CD14-positive monocyte (primary cell): ENCODE measurements around the gene ZDHHC24. TPM values are rescaled to one million over a fixed set of nuclear protein-coding genes. Genes with fewer than 3 reads are reported as not detected.
A peak's percentile ranks its signal among the peaks of the same experiment; 100 is the strongest.

Experiments
- DNase-seq, 3 donors: peaks; one replicate each; pipeline ENCODE4 v3.0.0-alpha.2; 2011 to 2022
- H2AFZ ChIP-seq: 2 replicates; pipeline ENCODE4 v1.6.0; 2012; ENCODE audit warnings: mild to moderate bottlenecking, low read depth, low read length, inconsistent platforms; ENCODE audit not compliant: insufficient read depth, poor library complexity, severe bottlenecking
- H3K27ac ChIP-seq, 2 donors: 1 replicate in 1 of 2; 2 replicates in 1 of 2; pipeline ENCODE4 v1.5.1; 2012 to 2013; ENCODE audit warnings: low read length in 2 of 2, control low read depth in 1 of 2, inconsistent platforms in 1 of 2, low read depth in 1 of 2, mild to moderate bottlenecking in 1 of 2
- H3K27me3 ChIP-seq, 2 donors: one replicate each; pipeline versions ENCODE4 v1.6.0 to v1.6.1; 2011 to 2013; ENCODE audit warnings: low read length in 2 of 2; ENCODE audit not compliant: control insufficient read depth in 2 of 2, insufficient read depth in 2 of 2
- H3K36me3 ChIP-seq, 2 donors: replicated peaks in 1 of 2; 1 replicate in 1 of 2; 2 replicates in 1 of 2; pipeline versions ENCODE4 v1.5.1 to v1.6.1; 2012 to 2013; ENCODE audit warnings: low read length in 2 of 2, control low read depth in 1 of 2, inconsistent platforms in 1 of 2, mild to moderate bottlenecking in 1 of 2; ENCODE audit not compliant: insufficient read depth in 2 of 2, control insufficient read depth in 1 of 2
- H3K4me1 ChIP-seq, 2 donors: 1 replicate in 1 of 2; 2 replicates in 1 of 2; pipeline versions ENCODE4 v1.5.1 to v1.6.1; 2012 to 2013; ENCODE audit warnings: low read length in 2 of 2, control low read depth in 1 of 2, inconsistent platforms in 1 of 2, mild to moderate bottlenecking in 1 of 2, moderate library complexity in 1 of 2; ENCODE audit not compliant: insufficient read depth in 2 of 2, control insufficient read depth in 1 of 2
- H3K4me2 ChIP-seq: replicated peaks from 2 replicates; pipeline ENCODE3; 2012; ENCODE audit warnings: low read length, moderate library complexity, mild to moderate bottlenecking; ENCODE audit not compliant: poor library complexity, severe bottlenecking; ENCODE audit errors: extremely low read depth
- H3K4me3 ChIP-seq, 3 experiments: fragments of 200-600 bp in 1 of 3; sonication (generic) in 1 of 3; replicated peaks in 1 of 3; 1 replicate in 2 of 3; 2 replicates in 1 of 3; pipeline ENCODE4 v1.5.1; 2011 to 2013; ENCODE audit warnings: low read length in 3 of 3, mild to moderate bottlenecking in 3 of 3, control low read depth in 2 of 3, low read depth in 2 of 3, inconsistent platforms in 1 of 3, moderate library complexity in 1 of 3
- H3K79me2 ChIP-seq: 2 replicates; pipeline ENCODE4 v1.6.0; 2012; ENCODE audit warnings: mild to moderate bottlenecking, control low read depth, inconsistent platforms, low read length, moderate library complexity; ENCODE audit not compliant: insufficient read depth
- H3K9ac ChIP-seq: 2 replicates; pipeline ENCODE4 v1.6.0; 2017; ENCODE audit warnings: low read length, mild to moderate bottlenecking; ENCODE audit not compliant: insufficient read depth, poor library complexity, severe bottlenecking
- H3K9me3 ChIP-seq, 2 donors: replicated peaks in 1 of 2; 1 replicate in 1 of 2; 2 replicates in 1 of 2; pipeline versions ENCODE4 v1.5.1 to v1.6.1; 2012 to 2013; ENCODE audit warnings: low read length in 2 of 2, control low read depth in 1 of 2; ENCODE audit not compliant: control insufficient read depth in 1 of 2, insufficient read depth in 1 of 2
- H4K20me1 ChIP-seq: 2 replicates; pipeline ENCODE4 v1.6.0; 2012; ENCODE audit warnings: mild to moderate bottlenecking, low read length, control low read depth, moderate library complexity; ENCODE audit not compliant: insufficient read depth
- H3K27ac Mint-ChIP-seq, 7 donors: one replicate each; pipeline ENCODE4 v1.8.0; 2020; ENCODE audit warnings: mild to moderate bottlenecking in 7 of 7, mixed read lengths in 7 of 7, moderate library complexity in 6 of 7, inconsistent platforms in 2 of 7
- H3K27me3 Mint-ChIP-seq, 3 donors: one replicate each; pipeline ENCODE4 v1.8.0; 2021 to 2022; ENCODE audit warnings: low read depth in 3 of 3, mild to moderate bottlenecking in 3 of 3, mixed read lengths in 3 of 3, moderate library complexity in 3 of 3, inconsistent platforms in 1 of 3
- H3K36me3 Mint-ChIP-seq, 2 donors: one replicate each; pipeline ENCODE4 v1.8.0; 2020; ENCODE audit warnings: mixed read lengths in 2 of 2, inconsistent platforms in 1 of 2, mild to moderate bottlenecking in 1 of 2
- H3K4me1 Mint-ChIP-seq: one replicate; pipeline ENCODE4 v1.8.0; 2020; ENCODE audit warnings: mild to moderate bottlenecking, mixed read lengths
- H3K4me3 Mint-ChIP-seq, 2 donors: one replicate each; pipeline ENCODE4 v1.8.0; 2020; ENCODE audit warnings: mild to moderate bottlenecking in 2 of 2, mixed read lengths in 2 of 2, moderate library complexity in 1 of 2
- H3K9me3 Mint-ChIP-seq, 7 donors: one replicate each; pipeline ENCODE4 v1.8.0; 2020 to 2022; ENCODE audit warnings: mixed read lengths in 7 of 7, mild to moderate bottlenecking in 6 of 7, moderate library complexity in 6 of 7, inconsistent platforms in 2 of 7
- WGBS: methylation state at CpG from one replicate; pipeline ENCODE4 v1.1.5; 2013; ENCODE audit warnings: missing lambda C conversion rate; ENCODE audit not compliant: insufficient coverage; 5-methylcytosine and 5-hydroxymethylcytosine counted together
- intact Hi-C, 2 donors: fragments of 100-400 bp; cut with micrococcal nuclease; formaldehyde crosslinking; loops; one replicate each; pipeline versions ENCODE4 v1.15.0 to v1.15.1; 2023
- polyA plus RNA-seq, 3 donors: library from polyadenylated mRNA; depleted of rRNA in 1 of 3; unstranded in 2 of 3; stranded (reverse) in 1 of 3; fragments of 300-500 nt in 2 of 3; fragments of >200 nt in 1 of 3; fragmentation: Illumina TruSeq in 2 of 3; gene quantifications; 1 replicate in 2 of 3; 2 replicates in 1 of 3; pipeline ENCODE4 v1.2.3, GENCODE V29; 2012 to 2021
- TF ChIP-seq, protein P1 (sequence below): fragments of 200-600 bp; IDR thresholded peaks from one replicate; pipeline ENCODE4 v1.8.0; 2022; ENCODE audit warnings: antibody characterized with exemption, mild to moderate bottlenecking

ZDHHC24 gene
- polyA plus RNA-seq, 3 donors, result 10.9 to 14.0 (median 11.9) TPM

DNA sequence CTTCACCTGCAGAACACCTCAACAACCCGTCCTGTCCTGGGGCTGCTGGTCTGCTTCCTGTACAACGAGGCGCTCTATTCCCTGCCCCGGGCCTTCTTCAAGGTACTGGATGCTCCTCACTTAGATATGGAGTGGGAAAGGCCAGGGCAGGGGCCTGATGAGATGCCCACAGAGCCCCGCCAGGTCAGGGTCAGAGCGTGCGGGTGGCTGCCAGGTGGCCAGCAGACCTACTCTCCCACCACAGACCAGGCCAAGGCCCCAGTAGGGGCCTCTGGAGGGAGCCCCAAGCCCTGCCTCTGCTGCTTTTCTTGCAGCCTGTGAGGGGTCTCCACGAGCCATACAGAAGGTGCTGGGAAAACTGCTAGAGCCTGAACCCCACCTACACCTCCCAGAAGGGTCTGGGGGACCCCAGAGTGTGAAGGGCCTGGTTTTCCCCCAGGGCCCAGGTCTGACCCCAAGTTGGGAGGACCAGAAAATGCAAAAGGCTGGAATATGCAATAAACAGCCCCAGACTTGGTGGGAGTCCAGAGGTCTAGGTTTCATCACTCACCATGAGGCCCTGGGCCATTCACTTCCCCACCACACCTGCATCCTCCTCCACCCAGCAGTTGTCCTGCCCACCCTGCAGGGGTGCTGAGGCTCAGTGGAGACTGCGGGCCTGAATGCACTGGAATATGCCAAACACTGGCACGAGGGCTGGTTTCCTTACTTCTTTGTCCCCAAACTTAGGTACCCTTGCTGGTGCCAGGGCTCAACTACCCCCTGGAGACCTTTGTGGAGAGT is 14.7 kb downstream of the ZDHHC24 start:
- Mint-ChIP-seq H3K36me3 (peaks cover 28 to 39% of the 10 kb centered on the region in 2 donors), H3K4me1 (peaks cover 2% of the 10 kb centered on the region), H3K9me3 (peaks cover 0 to 3% (median 0%) of the 10 kb centered on the region in 7 donors), H3K4me3 (no peak overlapping the region), H3K27me3 (no peaks in the 10 kb centered on the region), H3K27ac (peak overlapping the region in 1 of 7 donors; percentile 21)
- H3K27me3 ChIP-seq, result no peaks in the 10 kb centered on the region
- no peak overlapping the region for H3K9ac ChIP-seq
- no peak overlapping the region for H3K4me3 ChIP-seq
- no peak for DNase-seq
- H3K79me2 ChIP-seq, result no peaks in the 10 kb centered on the region
- H3K9me3 ChIP-seq, result no peaks in the 10 kb centered on the region
- no peaks in the 10 kb centered on the region for H4K20me1 ChIP-seq
- H3K27ac ChIP-seq, result no peak overlapping the region
- 98% methylated on average over 6 of the region's 10 CpGs for WGBS
- H3K4me2 ChIP-seq, result no peak overlapping the region
- intact Hi-C loops, result no loop called here
- H2AFZ ChIP-seq, result no peak overlapping the region
- H3K4me1 ChIP-seq, result no peaks in the 10 kb centered on the region
- peaks cover 10 to 27% of the 10 kb centered on the region in 2 donors for H3K36me3 ChIP-seq
- TF ChIP-seq, protein P1, sequence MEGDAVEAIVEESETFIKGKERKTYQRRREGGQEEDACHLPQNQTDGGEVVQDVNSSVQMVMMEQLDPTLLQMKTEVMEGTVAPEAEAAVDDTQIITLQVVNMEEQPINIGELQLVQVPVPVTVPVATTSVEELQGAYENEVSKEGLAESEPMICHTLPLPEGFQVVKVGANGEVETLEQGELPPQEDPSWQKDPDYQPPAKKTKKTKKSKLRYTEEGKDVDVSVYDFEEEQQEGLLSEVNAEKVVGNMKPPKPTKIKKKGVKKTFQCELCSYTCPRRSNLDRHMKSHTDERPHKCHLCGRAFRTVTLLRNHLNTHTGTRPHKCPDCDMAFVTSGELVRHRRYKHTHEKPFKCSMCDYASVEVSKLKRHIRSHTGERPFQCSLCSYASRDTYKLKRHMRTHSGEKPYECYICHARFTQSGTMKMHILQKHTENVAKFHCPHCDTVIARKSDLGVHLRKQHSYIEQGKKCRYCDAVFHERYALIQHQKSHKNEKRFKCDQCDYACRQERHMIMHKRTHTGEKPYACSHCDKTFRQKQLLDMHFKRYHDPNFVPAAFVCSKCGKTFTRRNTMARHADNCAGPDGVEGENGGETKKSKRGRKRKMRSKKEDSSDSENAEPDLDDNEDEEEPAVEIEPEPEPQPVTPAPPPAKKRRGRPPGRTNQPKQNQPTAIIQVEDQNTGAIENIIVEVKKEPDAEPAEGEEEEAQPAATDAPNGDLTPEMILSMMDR, result no peak

DNA sequence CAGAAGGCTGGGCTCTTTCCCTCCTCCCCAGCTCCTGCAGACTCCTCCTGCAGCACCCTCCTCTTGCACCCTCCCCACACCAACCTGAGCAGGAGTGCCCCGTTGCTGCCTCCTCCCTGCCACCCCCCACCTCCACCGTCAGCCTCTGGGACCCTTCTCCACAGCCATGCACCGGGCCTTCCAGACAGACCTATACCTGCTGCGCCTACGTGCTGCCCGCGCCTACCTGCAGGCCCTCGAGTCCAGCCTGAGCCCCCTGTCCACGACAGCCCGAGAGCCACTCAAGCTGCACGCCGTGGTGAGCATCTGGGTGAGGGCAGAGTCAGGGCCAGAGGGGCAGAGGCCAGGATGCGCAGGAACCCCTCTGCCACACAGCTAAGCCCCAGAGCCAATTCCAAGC is 16.2 kb downstream of the ZDHHC24 start:
- Mint-ChIP-seq H3K27ac (peak overlapping the region in 1 of 7 donors; percentile 24), H3K9me3 (peaks cover 0 to 3% (median 0%) of the 10 kb centered on the region in 7 donors), H3K4me1 (no peaks in the 10 kb centered on the region), H3K4me3 (no peak overlapping the region), H3K27me3 (no peaks in the 10 kb centered on the region), H3K36me3 (peaks cover 18 to 34% of the 10 kb centered on the region in 2 donors)
- Histone ChIP-seq H3K79me2 (no peaks in the 10 kb centered on the region), H3K27ac (no peak overlapping the region), H3K9ac (no peak overlapping the region), H4K20me1 (no peaks in the 10 kb centered on the region), H3K4me1 (no peaks in the 10 kb centered on the region), H3K4me2 (no peak overlapping the region), H3K4me3 (no peak overlapping the region), H3K36me3 (peaks cover 10 to 20% of the 10 kb centered on the region in 2 donors), H3K27me3 (no peaks in the 10 kb centered on the region), H2AFZ (no peak overlapping the region), H3K9me3 (no peaks in the 10 kb centered on the region)
- intact Hi-C loops, result no loop called here
- TF ChIP-seq, protein P1, result no peak
- no peak for DNase-seq
- WGBS, result 99% methylated on average over 13 of the region's 13 CpGs
